ENCODE data around the gene RAD18.

Gene RAD18

DNA sequence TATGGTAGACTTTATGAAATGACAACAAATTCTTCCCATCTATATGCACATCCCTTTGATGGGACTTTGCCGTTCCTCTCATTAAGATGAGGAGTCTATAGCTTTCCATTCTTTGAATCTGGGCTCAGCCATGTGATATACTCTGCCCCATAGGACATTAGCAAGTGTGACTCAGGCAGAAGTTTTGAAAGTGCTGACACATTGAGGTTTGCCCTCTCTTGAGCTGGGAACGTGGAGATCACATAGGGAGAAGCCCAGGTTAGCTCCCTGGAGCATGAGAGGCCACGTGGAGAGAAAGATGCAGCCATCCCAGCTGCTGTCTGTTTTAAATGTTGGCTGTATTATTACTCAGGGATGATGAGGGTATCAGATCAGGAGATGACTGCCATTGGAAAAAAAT, 126.1 kb downstream of the RAD18 start:
- TF ChIP-seq CSDC2 (CRISPR knock-in tag; IDR thresholded peaks at IDR 0.05), result no peak
- no peak for TF ChIP-seq ZNF70 (CRISPR knock-in tag; IDR thresholded peaks at IDR 0.05)
- TF ChIP-seq GLIS3 (CRISPR knock-in tag; IDR thresholded peaks at IDR 0.05), result no peak
- TF ChIP-seq BACH2 (CRISPR knock-in tag; IDR thresholded peaks at IDR 0.05; ENCODE audit: borderline replicate concordance), result no peak
- no peak for TF ChIP-seq ESRRG (CRISPR knock-in tag; IDR thresholded peaks at IDR 0.05)
- TF ChIP-seq, protein P1, sequence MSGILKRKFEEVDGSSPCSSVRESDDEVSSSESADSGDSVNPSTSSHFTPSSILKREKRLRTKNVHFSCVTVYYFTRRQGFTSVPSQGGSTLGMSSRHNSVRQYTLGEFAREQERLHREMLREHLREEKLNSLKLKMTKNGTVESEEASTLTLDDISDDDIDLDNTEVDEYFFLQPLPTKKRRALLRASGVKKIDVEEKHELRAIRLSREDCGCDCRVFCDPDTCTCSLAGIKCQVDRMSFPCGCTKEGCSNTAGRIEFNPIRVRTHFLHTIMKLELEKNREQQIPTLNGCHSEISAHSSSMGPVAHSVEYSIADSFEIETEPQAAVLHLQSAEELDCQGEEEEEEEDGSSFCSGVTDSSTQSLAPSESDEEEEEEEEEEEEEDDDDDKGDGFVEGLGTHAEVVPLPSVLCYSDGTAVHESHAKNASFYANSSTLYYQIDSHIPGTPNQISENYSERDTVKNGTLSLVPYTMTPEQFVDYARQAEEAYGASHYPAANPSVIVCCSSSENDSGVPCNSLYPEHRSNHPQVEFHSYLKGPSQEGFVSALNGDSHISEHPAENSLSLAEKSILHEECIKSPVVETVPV (CRISPR knock-in tag; IDR thresholded peaks at IDR 0.05), result no peak
- TF ChIP-seq ZC3H10 (CRISPR knock-in tag; IDR thresholded peaks at IDR 0.05), result no peak
- TF ChIP-seq ZFP3 (CRISPR knock-in tag; IDR thresholded peaks at IDR 0.05), result no peak
- TF ChIP-seq ARNTL (CRISPR knock-in tag; IDR thresholded peaks at IDR 0.05; ENCODE audit: borderline replicate concordance, low read depth), result no peak
- TF ChIP-seq, protein P2, sequence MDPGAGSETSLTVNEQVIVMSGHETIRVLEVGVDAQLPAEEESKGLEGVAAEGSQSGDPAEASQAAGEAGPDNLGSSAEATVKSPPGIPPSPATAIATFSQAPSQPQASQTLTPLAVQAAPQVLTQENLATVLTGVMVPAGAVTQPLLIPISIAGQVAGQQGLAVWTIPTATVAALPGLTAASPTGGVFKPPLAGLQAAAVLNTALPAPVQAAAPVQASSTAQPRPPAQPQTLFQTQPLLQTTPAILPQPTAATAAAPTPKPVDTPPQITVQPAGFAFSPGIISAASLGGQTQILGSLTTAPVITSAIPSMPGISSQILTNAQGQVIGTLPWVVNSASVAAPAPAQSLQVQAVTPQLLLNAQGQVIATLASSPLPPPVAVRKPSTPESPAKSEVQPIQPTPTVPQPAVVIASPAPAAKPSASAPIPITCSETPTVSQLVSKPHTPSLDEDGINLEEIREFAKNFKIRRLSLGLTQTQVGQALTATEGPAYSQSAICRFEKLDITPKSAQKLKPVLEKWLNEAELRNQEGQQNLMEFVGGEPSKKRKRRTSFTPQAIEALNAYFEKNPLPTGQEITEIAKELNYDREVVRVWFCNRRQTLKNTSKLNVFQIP (CRISPR knock-in tag; IDR thresholded peaks at IDR 0.05; ENCODE audit: borderline replicate concordance, low read depth), result no peak
- TF ChIP-seq OSR1 (CRISPR knock-in tag; IDR thresholded peaks at IDR 0.05), result no peak
- no peak for ATAC-seq

DNA sequence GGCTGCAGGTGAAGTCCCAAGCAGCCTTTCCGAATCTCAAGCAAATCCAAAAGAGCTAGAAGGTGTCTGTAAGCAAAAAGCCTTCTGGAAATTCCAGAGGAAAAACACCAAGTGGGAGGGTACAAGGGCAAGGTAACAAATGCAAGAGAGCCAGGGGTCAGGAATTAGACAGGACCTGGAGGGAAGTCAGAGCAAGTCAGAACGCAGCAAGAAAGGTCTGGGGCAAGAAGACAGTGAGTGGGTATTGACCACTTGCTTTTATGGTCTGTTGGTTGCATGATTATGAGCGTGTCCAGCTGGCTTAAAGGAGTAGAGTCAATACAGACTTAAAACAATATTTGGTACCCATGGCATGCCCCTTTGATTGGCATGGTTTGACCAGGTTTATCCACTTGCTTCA, 127.2 kb downstream of the RAD18 start:
- no peak for ATAC-seq
- no peak for TF ChIP-seq RARB (CRISPR knock-in tag; IDR thresholded peaks at IDR 0.05)
- TF ChIP-seq TOX (CRISPR knock-in tag; IDR thresholded peaks at IDR 0.05; ENCODE audit: borderline replicate concordance), result no peak
- no peak for TF ChIP-seq ZFP30 (CRISPR knock-in tag; IDR thresholded peaks at IDR 0.05)
- TF ChIP-seq ZC3H10 (CRISPR knock-in tag; IDR thresholded peaks at IDR 0.05), result no peak
- no peak for TF ChIP-seq GLIS3 (CRISPR knock-in tag; IDR thresholded peaks at IDR 0.05)
- no peak for TF ChIP-seq ESRRG (CRISPR knock-in tag; IDR thresholded peaks at IDR 0.05)

DNA sequence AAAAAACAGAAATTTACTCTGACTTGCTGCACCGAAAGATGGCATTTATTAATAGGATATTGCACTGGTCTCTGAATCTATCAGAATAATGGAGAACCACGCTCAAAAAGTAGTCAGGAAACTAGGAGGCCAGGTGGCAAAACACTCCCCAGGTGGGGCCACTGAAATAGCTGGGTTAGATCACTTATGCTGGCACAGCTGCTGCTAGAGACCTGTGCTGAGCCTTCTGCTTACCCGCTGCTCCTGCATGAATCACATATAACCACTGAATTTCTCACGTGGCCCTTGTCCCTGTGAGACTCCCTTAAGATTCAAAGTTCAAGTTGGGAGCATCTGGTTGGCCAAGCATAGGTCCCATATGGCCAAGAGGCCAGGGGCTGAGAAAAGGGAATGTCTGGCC, 127.9 kb downstream of the RAD18 start:
- ATAC-seq, result no peak
- TF ChIP-seq, protein P1 (CRISPR knock-in tag; IDR thresholded peaks at IDR 0.05), result no peak
- no peak for TF ChIP-seq ZNF8 (CRISPR knock-in tag; IDR thresholded peaks at IDR 0.05)
- TF ChIP-seq, protein P3, sequence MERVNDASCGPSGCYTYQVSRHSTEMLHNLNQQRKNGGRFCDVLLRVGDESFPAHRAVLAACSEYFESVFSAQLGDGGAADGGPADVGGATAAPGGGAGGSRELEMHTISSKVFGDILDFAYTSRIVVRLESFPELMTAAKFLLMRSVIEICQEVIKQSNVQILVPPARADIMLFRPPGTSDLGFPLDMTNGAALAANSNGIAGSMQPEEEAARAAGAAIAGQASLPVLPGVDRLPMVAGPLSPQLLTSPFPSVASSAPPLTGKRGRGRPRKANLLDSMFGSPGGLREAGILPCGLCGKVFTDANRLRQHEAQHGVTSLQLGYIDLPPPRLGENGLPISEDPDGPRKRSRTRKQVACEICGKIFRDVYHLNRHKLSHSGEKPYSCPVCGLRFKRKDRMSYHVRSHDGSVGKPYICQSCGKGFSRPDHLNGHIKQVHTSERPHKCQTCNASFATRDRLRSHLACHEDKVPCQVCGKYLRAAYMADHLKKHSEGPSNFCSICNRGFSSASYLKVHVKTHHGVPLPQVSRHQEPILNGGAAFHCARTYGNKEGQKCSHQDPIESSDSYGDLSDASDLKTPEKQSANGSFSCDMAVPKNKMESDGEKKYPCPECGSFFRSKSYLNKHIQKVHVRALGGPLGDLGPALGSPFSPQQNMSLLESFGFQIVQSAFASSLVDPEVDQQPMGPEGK (CRISPR knock-in tag; IDR thresholded peaks at IDR 0.05; ENCODE audit: borderline replicate concordance), result no peak
- no peak for TF ChIP-seq RARB (CRISPR knock-in tag; IDR thresholded peaks at IDR 0.05)
- TF ChIP-seq, protein P2 (CRISPR knock-in tag; IDR thresholded peaks at IDR 0.05; ENCODE audit: borderline replicate concordance, low read depth), result no peak
- TF ChIP-seq ZFP3 (CRISPR knock-in tag; IDR thresholded peaks at IDR 0.05), result no peak
- TF ChIP-seq ISL1 (CRISPR knock-in tag; IDR thresholded peaks at IDR 0.05), result no peak
- no peak for TF ChIP-seq ZFP30 (CRISPR knock-in tag; IDR thresholded peaks at IDR 0.05)
- no peak for TF ChIP-seq ZNF70 (CRISPR knock-in tag; IDR thresholded peaks at IDR 0.05)
- no peak for TF ChIP-seq ESRRG (CRISPR knock-in tag; IDR thresholded peaks at IDR 0.05)
- no peak for TF ChIP-seq ZNF565 (CRISPR knock-in tag; conservative IDR thresholded peaks at IDR 0.05; ENCODE audit: low read depth)
- TF ChIP-seq, protein P4, sequence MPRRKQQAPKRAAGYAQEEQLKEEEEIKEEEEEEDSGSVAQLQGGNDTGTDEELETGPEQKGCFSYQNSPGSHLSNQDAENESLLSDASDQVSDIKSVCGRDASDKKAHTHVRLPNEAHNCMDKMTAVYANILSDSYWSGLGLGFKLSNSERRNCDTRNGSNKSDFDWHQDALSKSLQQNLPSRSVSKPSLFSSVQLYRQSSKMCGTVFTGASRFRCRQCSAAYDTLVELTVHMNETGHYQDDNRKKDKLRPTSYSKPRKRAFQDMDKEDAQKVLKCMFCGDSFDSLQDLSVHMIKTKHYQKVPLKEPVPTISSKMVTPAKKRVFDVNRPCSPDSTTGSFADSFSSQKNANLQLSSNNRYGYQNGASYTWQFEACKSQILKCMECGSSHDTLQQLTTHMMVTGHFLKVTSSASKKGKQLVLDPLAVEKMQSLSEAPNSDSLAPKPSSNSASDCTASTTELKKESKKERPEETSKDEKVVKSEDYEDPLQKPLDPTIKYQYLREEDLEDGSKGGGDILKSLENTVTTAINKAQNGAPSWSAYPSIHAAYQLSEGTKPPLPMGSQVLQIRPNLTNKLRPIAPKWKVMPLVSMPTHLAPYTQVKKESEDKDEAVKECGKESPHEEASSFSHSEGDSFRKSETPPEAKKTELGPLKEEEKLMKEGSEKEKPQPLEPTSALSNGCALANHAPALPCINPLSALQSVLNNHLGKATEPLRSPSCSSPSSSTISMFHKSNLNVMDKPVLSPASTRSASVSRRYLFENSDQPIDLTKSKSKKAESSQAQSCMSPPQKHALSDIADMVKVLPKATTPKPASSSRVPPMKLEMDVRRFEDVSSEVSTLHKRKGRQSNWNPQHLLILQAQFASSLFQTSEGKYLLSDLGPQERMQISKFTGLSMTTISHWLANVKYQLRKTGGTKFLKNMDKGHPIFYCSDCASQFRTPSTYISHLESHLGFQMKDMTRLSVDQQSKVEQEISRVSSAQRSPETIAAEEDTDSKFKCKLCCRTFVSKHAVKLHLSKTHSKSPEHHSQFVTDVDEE (CRISPR knock-in tag; IDR thresholded peaks at IDR 0.05), result no peak
- TF ChIP-seq SNAI2 (CRISPR knock-in tag; IDR thresholded peaks at IDR 0.05), result no peak
- TF ChIP-seq TCF4 (CRISPR knock-in tag; IDR thresholded peaks at IDR 0.05; ENCODE audit: borderline replicate concordance), result no peak
- no peak for TF ChIP-seq ZC3H10 (CRISPR knock-in tag; IDR thresholded peaks at IDR 0.05)
- TF ChIP-seq ARNTL (CRISPR knock-in tag; IDR thresholded peaks at IDR 0.05; ENCODE audit: borderline replicate concordance, low read depth), result no peak
- no peak for TF ChIP-seq PPARA (CRISPR knock-in tag; IDR thresholded peaks at IDR 0.05; ENCODE audit: borderline replicate concordance)
- no peak for TF ChIP-seq TOX (CRISPR knock-in tag; IDR thresholded peaks at IDR 0.05; ENCODE audit: borderline replicate concordance)

Measured in SK-N-SH treated with all-trans-retinoic acid at 6 μM for 48 hours (cell line).